GM18861 (cell line): Measurements from ENCODE around the gene WWC2.

ENCODE experiments used
- ATAC-seq: cut with Tn5 transposase; IDR thresholded peaks from one replicate; pipeline ENCODE4 v1.9.1; 2021; ENCODE audit not compliant: unreplicated experiment

WWC2 gene

GRCh38 chr4:183098723-183099536, at the start of gene WWC2:
TSS of gene WWC2 (plus strand) at chr4:183099257. CDS start at chr4:183099492, 235 bp downstream.
- ATAC-seq, result peak; percentile 68

GRCh38 chr4:183053681-183054080, 45.4 kb upstream of the WWC2 start:
- no peak for ATAC-seq

DNA sequence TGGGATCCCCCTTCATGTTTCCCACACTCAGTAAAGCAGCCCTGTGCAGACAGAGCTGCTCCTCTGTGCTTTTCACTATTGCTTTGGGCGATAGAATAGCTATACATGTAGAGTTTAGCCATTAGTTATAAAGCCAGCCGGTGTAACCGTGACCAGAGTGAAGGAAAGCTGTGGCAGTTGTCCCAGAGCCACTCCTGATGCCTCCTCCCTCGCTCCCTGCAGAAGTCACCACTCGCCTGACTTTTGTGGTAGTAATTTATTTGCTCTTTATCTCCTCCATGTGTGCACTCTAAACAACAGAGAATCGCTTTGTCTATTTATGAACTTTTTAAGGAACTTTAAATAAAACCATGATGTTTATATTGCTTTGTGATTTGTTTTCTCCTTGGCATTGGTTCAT, 41.8 kb upstream of the WWC2 start:
- ATAC-seq, result no peak

- ATAC-seq, result peak; percentile 46
These were observed 39.3 kb upstream of the WWC2 start for GRCh38 chr4:183059797-183060196.

GRCh38 chr4:183068502-183068901, 30.6 kb upstream of the WWC2 start:
- ATAC-seq, result no peak

DNA sequence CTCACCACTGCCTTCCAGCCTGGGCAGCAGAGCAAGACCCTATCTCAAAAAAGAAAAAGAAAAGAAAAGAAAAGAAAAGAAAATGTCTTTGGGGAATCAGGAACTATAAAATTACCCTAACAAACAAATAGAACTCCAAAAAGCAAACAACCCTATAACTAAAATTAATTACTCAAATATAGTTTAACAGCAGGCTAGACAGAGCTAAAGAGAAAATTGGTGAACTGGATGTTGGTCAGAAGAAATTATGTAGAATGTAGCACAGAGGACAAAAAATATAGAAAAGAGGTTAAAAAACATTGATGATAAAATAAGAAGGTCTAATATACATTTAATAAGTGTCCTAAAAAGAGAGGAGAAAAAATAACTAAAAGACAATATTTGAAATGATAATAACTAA, 27.8 kb upstream of the WWC2 start:
- ATAC-seq, result no peak

DNA sequence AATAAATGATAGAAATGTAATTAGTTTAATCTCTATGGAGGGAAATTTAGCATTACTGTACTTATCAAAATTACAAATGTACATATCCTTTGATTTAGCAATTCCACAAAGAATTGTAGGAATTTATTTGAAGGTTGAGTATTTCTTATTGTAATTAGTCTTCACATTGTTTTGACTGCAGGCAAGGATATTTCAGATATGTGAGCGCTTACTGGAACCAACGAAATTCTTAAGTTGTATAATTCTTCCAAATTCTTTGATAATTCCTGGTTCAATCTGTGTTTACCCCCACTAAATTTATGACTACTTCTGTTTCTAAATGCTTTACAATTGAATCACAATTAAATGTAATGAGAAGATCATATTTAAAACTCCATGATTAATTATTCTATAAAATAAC, 26.9 kb upstream of the WWC2 start:
- no peak for ATAC-seq

GRCh38 chr4:183073838-183074145, 25.3 kb upstream of the WWC2 start:
- ATAC-seq, result no peak

- no peak for ATAC-seq
These were observed 24.6 kb upstream of the WWC2 start for GRCh38 chr4:183074288-183074990.

- no peak for ATAC-seq
These were observed 20.4 kb upstream of the WWC2 start for GRCh38 chr4:183078634-183079033.

GRCh38 chr4:183080372-183081115, 18.5 kb upstream of the WWC2 start:
- ATAC-seq, result no peak

DNA sequence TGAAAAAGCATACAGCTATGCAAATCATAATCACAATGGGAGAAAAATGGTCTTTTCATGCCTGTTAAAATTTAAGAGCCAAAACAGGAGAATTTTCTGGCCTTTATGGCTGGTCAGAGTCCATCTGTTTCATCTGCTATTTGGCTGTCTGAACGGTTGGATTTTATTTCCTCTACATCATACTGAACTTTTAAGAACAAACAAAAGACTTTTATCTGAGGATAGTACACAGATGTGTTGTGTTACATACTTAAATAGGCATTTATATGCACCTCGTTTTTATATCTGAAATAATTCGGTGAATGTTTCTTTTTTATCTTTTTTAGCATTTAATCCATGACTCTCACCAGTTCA, 18.0 kb upstream of the WWC2 start:
- no peak for ATAC-seq

DNA sequence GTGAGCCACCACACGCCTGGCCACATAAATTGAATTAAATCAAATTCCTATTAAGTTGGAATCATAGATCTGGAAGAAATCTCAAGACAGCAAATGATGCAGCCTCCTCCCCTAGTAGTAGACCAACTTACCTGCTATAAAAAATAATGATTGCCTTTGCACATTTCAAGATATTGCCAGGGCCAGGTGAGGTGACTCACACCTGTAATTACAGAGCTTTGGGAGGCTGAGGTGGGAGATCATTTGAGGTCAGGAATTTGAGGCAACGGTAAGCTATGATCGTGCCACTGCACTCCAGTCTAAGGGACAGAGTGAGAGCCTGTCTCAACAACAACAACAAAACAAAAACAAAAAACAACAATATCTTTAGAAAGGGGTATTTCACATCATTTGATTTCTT, 17.0 kb upstream of the WWC2 start:
- no peak for ATAC-seq

DNA sequence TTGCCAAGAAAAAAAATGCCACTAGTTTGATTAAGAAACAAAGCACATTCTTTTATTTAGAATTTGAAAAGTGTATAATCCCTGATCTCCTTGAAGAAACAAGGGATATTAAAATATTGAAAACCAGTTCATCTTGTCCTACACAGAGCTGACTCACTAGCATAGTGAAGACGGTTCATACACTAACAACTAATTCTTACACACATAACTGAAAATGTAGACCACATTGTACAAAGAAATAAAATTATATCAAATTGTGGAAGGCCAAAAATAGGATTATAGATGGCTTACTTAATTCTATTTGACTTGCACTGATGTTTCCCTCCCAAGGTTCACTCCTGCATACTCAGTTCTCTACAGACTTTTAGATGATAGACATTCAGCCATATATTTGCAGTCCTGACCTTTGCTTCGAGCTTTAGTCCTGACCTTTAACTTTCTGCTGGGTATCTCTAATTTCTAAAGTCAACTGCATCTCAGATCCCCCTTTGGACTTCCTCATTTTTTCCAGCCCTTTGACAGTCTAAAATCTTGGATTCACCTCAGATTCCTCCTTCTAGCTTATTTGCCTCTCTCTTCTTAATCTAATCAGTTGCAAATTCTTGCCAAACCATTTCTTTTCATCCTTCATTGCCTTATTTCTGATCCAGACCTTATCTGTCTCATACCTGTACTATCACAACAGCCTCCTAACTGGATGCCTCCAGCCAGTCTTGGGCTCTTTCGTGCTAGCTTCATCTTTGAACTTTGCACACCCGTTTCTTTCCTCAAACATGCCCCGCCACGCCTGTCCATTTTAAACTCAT, 4.5 kb upstream of the WWC2 start:
- ATAC-seq, result no peak

- ATAC-seq, result no peak
These were observed 3.9 kb upstream of the WWC2 start for GRCh38 chr4:183095199-183095512.

DNA sequence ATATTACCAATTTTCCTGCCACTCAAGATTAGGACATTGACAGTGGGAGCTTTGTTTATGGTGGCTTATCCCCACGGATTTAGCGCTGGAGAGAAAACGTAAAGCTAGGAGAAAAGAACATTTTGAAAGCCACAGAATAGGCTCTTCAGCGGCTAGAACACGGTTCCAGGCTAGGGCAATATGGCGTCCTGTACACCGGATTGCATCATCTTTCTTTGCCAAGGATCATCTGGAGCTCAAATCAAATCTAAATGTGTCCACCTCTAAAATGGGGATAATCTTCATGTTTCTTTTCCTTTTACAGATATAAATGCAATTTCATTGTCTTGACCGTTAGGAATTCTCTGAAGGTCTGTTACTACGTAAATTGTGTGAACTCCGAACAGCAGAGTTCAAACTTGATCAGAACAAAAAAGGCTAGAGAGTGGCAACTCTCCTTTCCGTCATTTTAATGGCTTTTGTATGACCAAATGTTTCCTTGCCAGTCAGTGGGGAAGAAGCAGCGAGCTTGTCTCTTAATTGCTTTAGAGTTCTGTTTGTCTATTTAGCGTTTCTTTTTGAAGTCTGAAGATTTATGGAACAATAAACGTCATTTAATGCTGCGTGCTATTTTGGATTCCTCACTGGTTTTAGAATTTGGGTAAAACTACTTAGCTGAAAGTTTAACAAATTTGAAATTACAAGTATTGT, 2.6 kb upstream of the WWC2 start:
- ATAC-seq, result no peak

DNA sequence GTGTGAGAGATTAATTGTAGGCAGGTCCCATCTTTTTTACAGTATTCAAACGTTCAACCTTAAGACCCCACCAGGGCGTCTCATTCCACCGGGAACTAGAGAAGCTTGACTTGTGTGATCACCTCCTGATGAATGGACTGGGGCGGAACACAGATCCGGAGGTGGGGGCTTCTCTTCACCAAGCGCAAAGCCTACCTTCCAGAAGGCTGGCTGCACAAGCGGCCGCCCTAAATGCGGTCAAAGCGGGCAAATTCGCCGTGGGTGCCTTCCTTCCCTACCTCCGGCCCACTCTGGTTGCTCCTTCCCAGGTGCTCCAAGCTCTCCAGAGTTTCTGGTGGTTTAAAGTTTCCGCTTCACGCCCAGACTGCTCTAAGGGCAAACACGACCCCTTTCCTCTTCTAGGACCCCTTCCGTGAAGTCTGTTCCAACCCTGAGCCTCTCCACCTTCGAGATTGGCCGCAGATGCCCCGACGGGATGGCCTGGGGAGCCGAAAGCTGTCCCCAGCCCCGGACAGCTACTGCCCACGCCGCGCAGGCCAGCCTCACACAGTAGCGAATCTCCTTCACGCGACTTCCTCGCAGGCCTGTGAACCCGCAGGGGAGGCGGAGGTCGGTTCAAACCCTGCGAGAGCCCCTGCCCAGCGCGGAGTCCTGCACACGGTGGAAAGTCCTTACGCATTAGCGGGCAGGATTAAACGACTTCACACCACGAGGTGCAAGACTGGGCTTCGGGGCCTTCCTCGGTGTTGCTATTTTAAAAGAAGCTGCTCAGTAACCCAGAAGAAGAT, 1.6 kb upstream of the WWC2 start:
- no peak for ATAC-seq

DNA sequence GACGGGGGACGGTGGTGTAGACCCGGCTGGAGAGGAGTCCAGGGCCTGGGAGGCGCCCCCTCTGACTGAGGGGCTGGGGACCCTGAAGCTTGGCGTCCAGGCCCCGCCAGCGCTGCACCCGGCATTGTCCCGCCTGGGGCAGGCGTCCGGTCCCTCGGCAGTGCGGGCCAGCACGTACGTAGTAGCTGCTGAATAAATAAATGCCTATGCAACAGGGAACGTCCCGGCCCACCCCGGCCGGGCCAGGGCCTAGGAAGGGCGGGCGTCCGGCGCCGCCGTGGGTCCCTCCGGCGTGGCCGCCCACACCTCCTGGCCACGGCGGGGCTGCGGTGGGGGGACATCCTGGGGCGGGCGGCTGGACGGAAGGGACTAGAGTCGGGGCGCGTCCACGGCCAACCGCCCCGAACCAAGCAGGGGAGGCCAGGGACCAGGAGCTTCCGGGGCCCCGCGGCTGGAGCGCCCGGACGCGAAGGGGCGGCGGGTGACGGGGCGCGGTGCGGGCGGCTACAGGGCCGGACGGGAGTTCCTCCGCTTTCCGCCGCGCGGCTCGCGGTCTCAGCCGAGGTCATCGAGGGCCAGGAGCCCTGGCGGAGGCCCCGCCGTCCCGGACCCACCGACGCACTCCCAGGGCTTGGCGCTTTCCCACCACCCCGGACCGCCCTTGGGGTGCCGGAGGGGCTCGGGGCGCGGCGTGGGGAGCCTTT, 886 bp upstream of the WWC2 start:
- ATAC-seq, result peak; percentile 23

- ATAC-seq, result no peak
These were observed 660 bp downstream of the WWC2 start for GRCh38 chr4:183099537-183100297.
